Skeletal muscle cell (primary cell): ENCODE measurements around the gene ENPP6.
"Not testable (repeated sequence)": the region's sequence is repeated elsewhere in the genome, so short reads cannot be mapped to it uniquely, and the experiment has no call there.

ENCODE experiments used
- DNase-seq: peaks from one replicate; pipeline ENCODE4 v3.0.0-alpha.2; 2010; ENCODE audit warnings: low read depth
- H3K4me3 ChIP-seq: 2 replicates; pipeline ENCODE4 v1.5.1; 2011; ENCODE audit warnings: low read depth, mild to moderate bottlenecking, control low read depth, low read length, moderate library complexity

Gene ENPP6

DNA sequence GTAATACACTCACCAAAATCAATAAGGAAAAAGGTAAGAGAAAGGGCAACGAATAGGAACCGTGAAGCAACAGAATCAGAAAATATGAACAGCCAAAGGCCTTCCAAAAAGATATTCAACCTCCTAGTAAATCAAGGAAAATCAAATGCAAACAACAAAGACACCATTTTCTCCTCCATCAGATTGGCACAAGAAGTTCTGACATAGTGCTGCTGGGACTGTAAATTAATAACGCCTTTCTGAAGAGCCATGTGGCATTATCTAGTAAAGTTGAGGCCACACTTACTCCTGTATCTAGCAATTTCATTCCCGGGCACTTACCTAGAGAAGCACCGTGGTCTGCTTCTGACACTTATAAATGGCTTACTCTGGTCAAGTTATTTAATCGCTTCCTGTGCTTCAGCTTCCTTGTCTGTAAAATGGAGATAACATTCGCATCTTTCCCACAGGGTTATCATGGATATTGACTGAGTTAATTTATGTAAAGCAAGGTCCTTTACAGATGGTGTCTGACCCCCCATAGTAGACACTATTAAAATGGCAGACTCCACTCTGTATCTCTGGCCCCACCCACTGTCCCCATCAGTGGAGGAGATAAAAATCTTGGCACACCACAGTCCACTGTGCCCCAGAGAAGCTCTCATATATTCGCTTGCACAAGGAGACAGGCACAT, 20.5 kb upstream of the ENPP6 start:
- no peak overlapping the region for H3K4me3 ChIP-seq
- DNase-seq = no peak

DNA sequence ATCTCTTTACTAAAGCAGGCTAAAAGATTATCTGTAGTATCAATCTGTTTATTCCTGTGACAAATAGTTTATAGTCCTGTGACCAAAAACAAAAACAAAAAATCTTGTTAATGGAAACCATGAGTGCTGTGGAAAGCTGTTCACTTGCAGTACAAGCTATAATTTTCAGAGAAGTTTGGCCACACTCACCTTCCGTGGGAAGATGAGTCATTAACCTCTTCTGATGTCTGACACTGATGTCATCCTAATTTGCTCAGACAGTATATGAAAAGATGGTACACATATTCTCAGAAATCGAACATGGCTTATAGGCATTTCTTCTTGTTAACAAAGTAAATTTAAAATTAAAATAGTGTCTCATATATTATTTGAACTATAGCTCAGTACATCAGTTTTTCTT, 19.9 kb upstream of the ENPP6 start:
- no peak overlapping the region for H3K4me3 ChIP-seq
- DNase-seq = no peak

- no peak for DNase-seq
- no peak overlapping the region for H3K4me3 ChIP-seq
These were observed 17.9 kb upstream of the ENPP6 start for GRCh38 chr4:184235526-184235925.

DNA sequence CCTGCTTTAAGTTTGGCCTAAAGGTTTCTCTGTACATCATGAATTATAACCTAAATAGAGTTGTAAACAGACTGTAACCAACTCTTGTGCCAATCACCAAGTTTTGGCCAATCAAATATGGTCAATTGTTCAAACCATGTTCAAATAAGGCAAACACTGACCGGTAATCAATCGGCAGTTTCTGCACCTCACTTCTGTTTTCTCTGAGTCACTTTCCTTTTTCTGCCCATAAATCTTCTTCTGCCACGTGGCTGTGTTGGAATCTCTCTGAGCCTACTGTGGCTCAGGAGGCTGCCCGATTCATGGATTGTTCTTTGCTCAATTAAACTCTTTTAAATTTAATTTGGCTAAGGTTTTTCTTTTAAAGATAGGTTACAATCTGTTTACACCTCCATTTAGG, 16.5 kb upstream of the ENPP6 start:
- no peak for DNase-seq
- H3K4me3 ChIP-seq = no peak overlapping the region

DNA sequence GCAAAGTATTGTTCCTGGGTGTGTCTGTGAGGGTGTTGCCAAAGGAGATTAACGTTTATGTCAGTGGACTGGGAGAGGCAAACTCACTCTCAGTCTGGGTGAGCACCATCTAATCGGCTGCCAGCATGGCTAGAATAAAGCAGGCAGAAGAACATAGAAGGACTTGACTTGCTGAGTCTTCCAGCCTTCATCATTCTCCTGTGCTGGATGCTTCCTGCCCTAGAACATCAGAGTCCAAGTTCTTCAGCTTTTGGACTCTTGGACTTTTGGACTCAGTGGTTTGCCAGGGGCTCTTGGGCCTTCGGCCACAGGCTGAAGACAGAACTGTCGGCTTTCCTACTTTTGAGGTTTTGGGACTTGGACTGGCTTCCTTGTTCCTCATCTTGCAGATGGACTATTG, 15.3 kb upstream of the ENPP6 start:
- no peak for DNase-seq
- H3K4me3 ChIP-seq = no peak overlapping the region

GRCh38 chr4:184232202-184232601, 14.5 kb upstream of the ENPP6 start:
- no peak for DNase-seq
- H3K4me3 ChIP-seq = no peak overlapping the region

DNA sequence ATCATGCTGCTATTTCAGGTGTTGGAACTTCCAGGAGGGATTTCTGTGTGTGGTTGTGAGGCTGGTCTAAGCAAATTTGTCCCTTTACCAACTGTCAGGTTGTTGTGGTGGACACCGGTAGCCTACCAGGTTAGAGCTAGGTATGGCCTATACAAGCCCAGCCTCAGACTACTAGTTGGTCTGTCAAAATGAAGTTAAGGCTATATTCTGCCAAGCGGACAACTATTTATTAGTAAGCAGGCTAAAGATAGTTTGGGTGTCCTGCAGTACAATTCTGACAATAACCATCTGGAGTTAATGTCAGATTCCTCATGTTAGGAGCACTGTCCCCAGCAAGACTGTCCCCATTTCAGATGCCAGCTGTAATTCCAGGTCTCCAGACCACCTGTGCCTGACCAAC, 13.9 kb upstream of the ENPP6 start:
- no peak overlapping the region for H3K4me3 ChIP-seq
- DNase-seq = no peak

GRCh38 chr4:184228056-184228705, 10.5 kb upstream of the ENPP6 start:
- no peak overlapping the region for H3K4me3 ChIP-seq
- no peak for DNase-seq

DNA sequence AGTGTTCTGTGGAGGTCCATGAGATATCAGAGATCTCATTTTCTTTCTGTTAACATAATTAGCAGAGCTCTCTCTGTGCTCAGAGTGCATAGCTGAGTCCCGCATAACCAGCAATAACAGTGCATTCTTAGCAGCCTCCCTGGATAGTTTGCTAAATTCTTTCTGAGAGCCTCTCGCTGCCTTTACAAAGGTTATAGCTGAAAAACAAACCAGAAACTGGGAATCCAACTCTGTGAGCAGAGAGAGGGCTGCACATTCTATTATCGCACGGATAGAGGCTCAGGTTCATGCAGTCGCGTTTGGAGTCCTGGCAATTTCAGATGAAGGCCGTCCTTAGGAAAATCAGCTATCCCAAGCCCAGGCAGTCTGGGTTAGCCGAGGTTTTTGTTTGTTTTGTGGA, 1.2 kb downstream of the ENPP6 start:
- DNase-seq = no peak
- no peak overlapping the region for H3K4me3 ChIP-seq

DNA sequence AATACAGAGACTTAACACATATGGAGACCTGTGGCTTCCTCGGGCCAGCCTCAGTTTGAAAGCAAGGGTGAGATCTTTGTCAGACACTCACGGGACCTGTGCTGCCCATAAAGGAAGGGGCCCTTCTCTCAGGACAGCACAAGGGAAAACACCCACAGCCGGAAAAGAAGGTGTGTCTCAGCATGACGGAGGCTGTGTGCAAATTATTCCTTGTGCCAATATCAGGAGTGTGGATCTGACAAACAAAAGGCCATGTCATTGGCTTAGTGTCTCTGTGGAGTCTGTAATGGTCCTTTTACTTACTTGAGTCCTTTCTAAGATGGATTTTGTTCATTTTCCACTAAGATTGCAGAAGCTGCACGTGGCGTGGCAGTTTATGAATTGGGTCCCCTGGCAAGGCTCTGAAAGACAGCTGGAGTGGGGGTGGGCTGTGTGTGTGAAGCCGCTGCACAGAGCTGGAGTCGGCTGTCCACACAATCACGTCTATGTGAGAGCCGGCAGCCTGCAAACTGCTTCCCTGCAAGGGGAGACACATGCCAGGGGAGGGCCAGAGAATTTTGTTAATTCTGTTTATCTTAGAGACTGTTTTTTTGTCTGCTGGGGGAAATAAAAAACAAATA, 1.9 kb downstream of the ENPP6 start:
- DNase-seq = no peak
- no peak overlapping the region for H3K4me3 ChIP-seq

DNA sequence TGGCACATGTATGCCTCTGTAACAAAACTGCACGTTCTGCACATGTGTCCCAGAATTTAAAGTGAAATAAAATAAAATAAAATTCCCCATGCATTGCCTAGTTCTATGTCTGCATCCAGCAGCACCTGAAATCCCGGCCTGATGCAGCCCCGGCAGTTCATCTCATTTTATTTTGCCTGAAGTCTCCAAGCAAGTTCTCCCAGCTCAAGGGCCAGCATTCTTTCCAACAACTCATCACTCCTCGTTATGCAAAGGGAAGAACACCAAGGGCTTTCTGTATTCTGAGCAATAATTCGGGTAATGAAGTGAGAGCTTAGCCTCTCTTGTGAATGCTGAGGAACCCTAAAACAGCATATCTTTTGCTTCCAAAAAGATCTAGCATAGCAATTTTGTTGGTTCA, 2.7 kb downstream of the ENPP6 start:
- no peak overlapping the region for H3K4me3 ChIP-seq
- no peak for DNase-seq

GRCh38 chr4:184207734-184208607, 9.7 kb downstream of the ENPP6 start:
- H3K4me3 ChIP-seq, DNase-seq: not testable (repeated sequence)

DNA sequence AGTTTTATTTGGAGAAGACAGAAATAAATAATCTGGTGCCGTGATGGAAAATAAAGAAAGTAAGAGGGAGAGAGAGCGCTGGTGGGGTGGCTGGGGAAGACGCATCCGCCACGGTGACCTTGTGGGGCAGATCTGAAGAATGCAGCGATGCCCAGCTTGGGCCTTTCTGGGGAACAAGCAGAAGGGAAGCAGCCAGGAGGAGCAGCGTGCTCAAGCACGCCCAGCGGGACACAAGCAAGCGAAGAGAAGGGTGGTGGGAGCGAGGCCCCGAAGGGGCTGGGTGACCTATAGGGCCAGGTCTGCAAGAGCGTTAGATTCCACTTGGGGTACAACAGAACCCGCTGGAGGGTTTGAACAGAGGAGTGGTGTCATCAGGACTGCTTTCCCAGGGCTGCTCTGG, 12.4 kb downstream of the ENPP6 start:
- no peak for DNase-seq
- no peak overlapping the region for H3K4me3 ChIP-seq

- no peak for DNase-seq
- no peak overlapping the region for H3K4me3 ChIP-seq
These were observed 14.4 kb downstream of the ENPP6 start for GRCh38 chr4:184203300-184203699.

GRCh38 chr4:184201179-184201578, 16.5 kb downstream of the ENPP6 start:
- no peak overlapping the region for H3K4me3 ChIP-seq
- no peak for DNase-seq

GRCh38 chr4:184200296-184200695, 17.4 kb downstream of the ENPP6 start:
- H3K4me3 ChIP-seq = no peak overlapping the region
- DNase-seq = no peak

DNA sequence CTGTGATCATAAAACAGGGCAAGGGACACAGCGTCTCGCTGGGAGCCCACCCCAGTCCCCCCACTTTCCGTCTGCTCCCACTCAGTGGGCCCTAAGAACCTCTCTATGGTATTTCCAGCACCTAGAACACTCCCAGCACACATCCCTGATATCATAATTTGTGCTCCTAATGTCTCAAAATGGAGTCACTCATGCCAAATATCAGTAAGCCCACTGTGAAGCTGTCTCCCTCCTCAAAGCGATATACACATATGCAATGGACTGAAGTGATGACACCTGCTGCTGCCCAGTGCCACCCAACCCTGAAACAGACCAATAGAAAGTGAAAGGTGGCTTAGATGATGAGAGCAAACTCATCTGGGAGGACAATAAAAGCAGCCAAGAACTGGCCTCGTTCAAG, 17.9 kb downstream of the ENPP6 start:
- no peak overlapping the region for H3K4me3 ChIP-seq
- DNase-seq = no peak

DNA sequence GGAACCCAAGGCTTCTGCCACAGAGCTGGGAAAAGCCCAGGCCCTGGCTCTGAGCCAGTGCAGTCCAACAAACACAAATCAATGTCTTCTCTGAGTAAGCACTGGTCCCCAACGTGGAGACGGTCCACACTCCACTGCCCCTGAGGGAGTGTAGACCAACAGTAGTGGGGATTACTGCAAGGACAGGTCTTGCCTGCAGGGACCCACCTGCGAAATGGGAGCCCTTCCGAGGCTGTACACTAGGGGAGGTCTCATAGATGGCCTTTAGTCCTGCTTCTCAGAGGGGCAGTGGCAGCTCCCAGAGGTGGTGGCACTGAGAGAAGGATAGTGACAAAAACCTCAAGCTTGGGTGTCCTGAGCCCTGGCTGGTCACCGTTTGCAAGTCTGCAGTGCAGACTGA, 19.5 kb downstream of the ENPP6 start:
- H3K4me3 ChIP-seq = no peak overlapping the region
- no peak for DNase-seq

DNA sequence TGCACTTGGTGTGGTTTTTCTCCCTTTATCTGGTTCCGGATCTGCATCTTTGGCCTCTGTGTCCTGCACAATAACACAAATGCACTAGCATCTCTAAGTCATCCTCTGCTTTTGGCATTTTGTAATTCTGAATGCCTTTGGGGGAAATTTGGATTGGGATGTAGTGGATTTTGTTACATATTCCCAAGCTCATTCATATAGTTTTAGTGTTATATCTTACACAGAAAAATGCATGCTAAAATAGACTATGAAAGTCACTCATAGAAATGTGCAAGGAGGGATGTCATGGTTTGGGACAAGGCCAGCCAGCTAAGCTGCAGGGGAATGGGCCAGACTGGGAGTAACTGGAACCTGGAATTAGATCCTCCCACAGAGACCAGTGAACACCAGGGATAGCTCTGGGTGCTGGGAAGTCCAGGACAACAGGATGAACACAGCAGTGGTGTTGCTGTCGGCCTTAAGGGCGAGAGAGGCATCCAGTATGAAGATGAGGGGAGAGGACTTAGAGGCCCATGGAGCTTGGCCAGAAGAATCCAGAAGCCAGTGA, 20.1 kb downstream of the ENPP6 start:
- no peak for DNase-seq
- H3K4me3 ChIP-seq = no peak overlapping the region
